Fibroblast of skin of right quadriceps (primary cell): Measurements from ENCODE around the gene ARHGEF37.

Experiments
- DNase-seq: peaks from one replicate; pipeline ENCODE4 v3.0.0-alpha.2; 2013

Gene ARHGEF37

GRCh38 chr5:149680810-149681221 is 99.5 kb downstream of the ARHGEF37 start:
- DNase-seq: no peak

GRCh38 chr5:149681252-149681651 is 100.0 kb downstream of the ARHGEF37 start:
- DNase-seq: no peak

GRCh38 chr5:149681922-149682321 is 100.6 kb downstream of the ARHGEF37 start:
- DNase-seq: no peak

GRCh38 chr5:149682532-149683075 is 101.3 kb downstream of the ARHGEF37 start:
- DNase-seq: no peak

GRCh38 chr5:149683964-149684363 is 102.7 kb downstream of the ARHGEF37 start:
- DNase-seq: no peak

- no peak for DNase-seq
Measured at GRCh38 chr5:149684371-149684770, 103.1 kb downstream of the ARHGEF37 start.
